Myocyte (in vitro differentiated cells): Measurements from ENCODE around the gene CDYL. TPM values are rescaled to one million over a fixed set of nuclear protein-coding genes. Genes with fewer than 3 reads are reported as not detected.
A peak's percentile ranks its signal among the peaks of the same experiment; 100 is the strongest.

Experiments
- DNase-seq: peaks from one replicate; pipeline ENCODE4 v3.0.0-alpha.2; 2012; ENCODE audit warnings: low read depth
- total RNA-seq: library from RNA; depleted of rRNA; stranded (reverse); fragments of >200 nt; gene quantifications from 2 replicates; pipeline ENCODE4 v1.2.3, GENCODE V29; 2014

The CDYL gene
- total RNA-seq, 1 donor from 2014 or later = 23.6 TPM

DNA sequence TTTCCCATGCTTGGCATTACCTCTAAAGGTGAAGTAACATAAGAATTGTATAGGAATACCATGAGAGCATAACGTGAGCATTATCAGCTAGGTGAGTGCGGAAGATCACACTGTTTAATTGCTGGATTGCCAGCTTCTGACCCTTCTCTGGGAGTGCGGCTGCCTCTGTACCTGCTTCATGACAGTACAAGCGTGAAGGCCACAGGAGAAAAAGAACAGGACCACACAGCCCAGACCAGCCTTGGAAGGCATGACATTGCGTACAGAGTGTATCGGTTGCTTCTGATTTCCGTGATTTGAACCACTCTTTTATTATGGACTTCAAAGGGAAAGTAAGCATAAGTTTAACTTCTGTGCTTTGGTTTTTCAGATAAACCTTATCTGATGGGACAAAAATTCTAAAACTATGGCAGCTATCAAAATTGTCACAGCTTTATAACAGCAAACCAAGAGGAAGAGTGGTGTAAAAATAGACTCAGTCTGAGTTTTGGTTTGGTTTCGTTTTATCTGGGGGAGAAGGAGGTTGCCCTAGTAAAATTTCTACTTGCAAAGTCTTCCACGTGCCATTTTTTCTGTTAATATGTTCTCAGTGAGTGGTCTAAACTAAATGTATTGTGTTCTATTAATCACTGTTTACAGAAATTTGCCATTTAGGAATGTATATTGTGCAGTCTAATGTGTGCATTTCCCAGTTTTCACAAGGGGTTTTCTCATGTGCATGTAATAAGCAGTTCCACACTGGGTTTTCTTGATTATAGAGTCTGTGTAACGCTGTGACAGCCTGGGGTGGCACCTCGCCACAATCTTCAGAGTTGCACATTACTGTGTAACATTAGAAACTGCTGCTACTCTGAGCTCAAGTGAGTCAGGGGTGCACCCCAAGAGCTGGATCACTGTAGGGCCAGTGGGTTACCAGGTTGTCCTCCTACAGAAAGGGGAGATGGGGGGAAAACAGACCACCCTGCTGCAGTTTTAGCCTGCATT, 130.4 kb downstream of the CDYL start:
- no peak for DNase-seq

DNA sequence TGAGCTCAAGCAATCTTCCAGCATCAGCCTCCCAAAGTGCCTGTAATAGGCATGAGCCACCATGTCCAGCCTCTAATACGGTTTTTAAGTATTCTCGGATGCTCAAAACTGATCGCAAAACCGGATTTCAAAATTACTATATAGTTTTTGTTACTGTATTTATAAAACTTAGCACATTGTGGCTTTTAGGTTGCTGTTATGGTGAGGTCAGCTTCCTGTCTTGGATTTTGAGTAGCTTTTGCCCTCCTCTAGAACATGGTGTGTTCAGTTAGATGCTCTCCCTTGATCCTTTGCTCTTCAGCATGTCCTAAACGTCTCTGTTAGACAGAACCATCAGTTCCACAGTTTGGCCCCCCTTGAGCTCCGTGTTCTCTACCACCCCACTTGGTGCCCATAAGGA, 131.4 kb downstream of the CDYL start:
- no peak for DNase-seq

DNA sequence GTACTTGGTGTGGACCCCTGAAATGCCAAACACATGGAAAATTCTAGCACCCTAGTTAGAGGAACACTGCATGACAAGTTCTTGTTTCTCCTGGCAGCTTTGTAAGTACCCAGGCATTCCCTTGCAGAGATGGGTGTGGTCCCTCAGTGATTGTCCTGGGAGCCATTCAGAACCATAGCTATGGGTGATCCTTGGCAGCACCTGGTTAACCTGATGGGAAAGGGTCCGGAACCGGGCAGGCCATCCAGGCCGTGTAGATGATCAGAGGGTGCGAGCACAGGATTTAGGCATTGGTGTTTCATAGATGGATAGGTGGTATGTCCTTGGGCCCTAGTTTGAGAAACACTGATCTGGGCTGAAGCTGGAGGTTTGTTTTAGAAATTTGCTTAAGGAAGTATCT, 131.9 kb downstream of the CDYL start:
- no peak for DNase-seq

DNA sequence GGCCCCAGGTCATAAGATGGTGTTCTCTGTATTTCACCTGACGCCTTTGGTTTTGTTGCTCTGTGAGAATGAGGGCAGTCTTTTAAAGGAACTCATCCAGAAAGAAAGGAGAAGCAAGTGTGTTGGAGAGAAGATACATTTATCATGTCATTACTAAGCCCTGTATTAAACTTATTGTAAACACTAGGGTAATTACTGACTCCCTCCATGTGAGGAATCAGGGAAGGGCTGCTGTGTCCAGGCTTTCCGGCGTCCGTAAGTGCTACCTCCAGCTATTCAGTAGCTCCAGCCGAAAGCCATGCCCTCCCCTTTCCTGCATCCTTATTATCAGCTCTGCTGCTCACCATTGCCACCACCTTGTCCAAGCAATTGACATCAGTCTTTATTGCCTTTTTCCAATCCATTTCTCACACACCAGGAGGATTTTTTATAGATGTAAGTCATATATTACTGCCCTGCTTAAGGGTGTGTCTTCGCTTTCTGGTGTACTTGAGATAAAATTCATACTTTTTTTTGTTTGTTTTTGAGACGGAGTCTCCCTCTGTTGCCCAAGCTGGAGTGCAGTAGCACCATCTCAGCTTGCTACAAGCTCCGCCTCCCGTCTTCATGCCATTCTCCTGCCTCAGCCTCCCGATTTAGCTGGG, 133.0 kb downstream of the CDYL start:
- no peak for DNase-seq

DNA sequence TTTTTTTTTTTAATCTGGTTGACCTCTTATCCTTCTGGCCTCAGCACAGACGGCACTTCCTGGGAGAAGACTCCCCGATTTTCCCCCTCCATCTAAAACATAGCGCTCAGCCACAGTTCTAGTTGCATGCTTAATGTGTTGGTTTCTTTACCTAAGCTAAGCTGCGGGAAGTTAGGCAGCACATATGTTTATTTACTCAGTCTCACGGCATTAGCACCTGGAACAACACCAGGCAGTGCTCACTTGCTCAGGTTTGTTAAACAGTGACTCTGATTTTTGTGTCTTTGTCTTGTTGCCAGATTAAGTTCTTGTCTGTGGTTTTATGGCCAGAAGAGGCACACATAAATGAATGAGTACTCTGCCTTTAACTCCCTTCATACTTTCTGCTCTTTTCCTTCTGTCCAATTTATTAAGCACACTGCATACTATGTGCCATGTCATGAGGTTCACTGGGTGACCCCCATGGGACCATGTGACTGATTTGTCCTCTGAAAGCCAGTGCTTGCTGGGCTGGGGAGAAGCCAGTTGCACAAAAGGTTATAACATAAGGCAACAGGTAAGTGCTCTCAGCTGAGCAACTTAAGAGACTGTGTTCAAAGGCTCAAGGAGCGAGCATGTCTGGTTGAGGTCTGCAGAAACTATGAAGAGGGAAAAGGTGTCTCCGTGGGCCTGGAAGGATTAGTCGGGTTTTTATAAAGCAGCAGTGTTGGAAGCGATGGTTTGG, 134.0 kb downstream of the CDYL start:
- no peak for DNase-seq

DNA sequence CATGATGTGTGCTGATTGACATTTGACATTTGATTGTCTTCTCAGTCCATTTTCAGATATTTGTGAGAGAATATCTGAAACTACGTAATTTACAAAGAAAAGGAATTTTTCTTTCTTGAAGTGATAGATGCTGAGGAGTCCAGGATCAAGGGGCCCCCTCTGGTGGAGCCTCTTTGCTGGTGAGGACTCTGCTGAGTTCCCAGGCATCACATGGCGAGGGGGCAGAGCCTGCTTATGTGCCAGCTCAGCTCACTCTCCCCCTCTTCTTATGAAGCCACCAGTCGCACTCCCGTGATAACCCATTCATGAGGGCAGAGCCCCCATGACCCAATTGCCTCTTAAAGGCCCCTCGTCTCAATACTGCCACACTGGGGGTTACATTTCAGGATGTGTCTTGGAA, 136.4 kb downstream of the CDYL start:
- no peak for DNase-seq

DNA sequence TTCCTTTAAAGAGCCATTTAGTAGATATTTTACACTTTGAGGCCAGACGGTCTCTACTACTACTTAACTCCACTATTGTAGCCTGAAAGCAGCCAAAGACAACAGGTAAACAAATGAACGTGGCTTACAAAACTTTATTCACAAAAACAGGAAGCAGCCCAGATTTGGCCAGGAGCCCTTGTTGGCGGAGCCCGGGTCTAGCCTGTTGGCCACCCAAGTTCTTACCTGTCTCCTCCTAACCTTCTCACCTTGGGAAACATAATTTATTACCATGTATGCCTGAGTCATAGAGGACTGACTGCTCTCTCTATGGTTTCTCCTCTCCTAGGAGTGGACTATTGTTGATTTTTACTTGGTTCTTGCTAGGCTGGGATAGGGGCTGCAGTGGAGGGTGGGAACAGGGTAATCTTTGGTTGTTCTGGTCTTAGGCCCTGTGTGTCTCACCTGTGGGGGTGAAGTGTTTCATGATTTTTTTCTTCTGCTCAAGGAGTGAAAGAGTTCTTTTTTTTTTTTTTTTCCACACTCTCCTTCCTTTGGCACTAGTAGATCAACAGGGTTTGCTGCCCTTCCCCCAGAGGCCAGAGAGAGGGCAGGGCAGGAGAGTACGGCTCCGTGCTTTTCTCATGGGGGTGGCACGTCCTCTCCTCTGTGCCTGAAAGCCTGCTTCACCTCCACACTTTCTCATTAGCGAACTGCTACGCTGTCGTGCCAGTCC, 137.7 kb downstream of the CDYL start:
- DNase-seq = no peak

DNA sequence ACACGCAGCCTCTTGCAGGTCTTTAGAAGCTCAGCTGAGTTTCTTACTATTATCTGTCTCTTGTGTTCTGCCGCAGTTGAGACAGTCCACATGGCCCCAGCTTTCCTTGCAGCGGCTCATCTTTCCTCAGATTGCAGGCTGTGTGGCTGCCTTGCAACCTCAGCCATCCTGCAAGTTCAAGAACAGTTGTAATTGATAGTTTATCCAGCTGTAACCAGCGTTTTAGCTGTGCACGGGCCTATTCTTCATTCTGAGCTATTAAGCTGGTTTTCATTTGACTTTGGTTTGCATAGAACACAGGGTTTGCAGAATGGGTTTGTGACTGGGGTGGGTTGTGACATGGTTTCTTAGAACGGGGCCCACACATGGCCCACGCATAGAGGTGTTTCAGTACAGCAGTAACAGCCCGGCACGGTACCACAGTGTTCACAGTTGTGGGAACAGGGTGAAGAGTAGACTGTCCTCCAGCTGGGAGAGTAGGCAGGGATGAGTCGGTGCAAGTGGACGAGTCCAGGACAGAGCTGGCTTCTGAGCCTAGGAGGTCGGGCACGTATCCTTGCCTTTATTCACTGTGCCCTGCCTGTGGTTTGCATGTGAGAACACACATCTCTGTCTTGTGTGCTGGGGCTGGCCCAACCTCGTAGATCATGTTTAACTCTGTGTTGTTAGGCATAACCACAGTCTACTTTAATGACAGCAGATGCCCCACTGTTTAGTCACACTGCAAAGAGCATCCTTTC, 138.4 kb downstream of the CDYL start:
- peak; percentile 75 for DNase-seq

DNA sequence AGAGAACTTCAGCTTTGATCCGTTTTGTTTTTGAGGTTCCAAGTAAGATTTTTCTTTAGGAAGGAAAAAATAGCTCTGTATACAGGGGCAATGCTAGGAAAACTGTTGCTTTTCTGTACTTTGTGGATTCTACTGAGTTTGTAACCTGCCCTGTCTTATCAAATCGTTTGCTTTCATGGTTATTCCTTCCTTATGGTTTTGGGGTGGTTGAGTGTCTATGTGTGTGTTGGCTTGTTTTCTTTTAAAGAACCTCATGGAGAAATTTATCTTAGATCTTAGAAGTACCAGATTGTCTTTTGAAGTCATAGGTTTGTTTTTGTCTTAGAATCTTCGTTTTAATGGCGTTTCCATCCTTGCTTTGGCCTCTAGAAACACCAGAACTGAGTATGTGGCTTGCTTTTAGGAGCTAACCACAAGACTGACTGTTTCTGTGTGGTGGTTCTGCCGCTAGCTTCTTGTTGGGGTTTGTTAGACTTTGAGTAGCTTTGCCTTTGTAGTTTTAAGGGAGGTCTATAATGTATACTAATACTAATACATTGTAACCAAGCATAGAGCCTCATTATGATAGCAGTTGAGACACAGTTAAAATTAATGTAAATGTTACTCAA, 140.9 kb downstream of the CDYL start:
- no peak for DNase-seq

DNA sequence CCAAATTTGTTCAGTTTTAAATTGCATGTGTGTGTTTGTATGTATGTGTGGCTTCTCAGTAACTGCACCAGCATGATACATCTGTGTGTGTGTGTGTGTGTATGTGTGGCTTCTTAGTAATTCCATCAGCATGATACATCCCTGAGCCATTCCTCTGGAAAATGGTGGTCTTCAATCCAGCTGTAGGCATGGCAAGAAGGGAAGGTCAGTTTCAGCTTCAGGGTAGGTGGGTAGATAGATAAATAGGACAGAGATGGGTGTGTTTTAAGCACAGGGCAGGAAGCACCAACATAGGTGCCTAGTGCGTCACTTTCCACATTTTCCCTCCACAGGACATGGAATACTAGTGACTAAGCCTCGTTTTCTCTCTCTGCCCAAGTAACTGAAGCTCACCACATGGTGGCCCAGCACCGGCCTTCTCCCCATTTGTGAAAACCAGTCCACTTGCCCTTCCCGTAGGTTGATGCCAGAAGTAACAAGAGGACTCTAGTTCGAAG, 144.8 kb downstream of the CDYL start:
- no peak for DNase-seq

DNA sequence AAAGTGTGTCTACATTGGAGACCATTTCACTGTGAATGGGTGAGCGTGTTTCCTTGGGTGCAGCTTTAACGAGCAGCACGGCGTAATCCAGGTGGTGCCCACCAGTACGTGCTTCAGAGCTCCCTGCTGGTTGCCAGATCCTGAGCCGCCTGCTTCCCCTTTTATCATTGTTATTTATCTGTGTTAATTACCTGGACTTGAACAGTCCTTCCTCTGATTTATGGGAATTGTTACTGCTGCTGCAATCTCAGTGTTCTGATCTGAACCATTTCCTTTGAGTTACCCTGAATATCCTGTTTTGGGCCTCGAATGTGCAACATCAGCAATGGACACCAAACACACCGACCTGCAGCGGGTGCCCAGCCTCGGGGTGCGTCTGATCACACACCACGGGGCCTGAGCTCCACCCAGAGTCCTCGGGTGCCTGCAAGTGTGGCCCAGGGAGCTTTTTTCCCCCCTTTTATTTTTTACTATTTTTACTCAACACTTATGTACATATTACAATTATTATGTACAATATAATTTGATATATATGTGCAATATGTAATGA, 146.4 kb downstream of the CDYL start:
- DNase-seq = no peak

DNA sequence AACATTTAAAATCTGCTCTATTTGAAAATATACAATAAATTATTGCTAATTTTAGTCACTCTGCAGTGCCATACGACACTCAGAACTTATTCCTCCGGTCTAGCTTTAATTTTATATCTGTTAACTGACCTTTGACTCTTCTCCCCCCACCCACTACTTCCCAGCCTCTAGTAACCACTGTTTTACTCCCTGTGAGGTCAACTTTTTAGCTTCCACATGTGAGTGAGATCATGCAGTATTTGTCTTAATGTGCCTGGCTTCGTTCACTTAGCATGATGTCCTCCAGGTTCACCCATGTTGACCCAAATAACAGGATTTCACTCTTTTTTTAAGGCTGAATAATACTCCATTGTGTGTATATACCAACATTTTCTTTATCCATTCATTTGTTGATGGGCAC, 146.9 kb downstream of the CDYL start:
- DNase-seq = no peak

DNA sequence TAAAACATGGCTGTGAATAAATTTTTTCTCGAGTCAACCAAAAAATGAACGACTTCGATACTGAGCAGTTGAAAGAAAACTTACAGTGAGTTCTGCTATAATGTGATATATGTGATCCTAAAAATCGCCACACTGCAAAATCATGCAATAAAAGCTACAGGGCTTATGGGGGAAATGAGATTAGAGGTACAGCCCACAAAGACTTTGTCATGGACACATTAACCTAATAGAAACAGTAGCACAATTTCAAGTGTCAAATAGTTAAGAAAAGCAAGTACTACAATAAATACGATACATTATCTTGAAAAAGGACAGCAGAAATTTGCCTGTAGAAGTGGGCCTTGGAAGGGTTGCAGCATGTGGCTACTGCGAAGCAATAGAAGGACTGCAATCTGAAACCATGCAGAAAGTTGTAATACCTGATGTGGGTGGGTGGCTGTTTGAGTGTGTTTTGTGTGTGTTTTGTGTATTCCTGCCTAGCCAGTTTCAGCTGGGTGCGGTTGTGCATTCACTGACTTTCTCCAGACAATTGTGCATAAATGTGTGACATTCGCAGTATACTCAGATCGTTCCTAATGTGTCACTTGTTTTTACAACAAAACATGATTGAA, 148.6 kb downstream of the CDYL start:
- DNase-seq = no peak

DNA sequence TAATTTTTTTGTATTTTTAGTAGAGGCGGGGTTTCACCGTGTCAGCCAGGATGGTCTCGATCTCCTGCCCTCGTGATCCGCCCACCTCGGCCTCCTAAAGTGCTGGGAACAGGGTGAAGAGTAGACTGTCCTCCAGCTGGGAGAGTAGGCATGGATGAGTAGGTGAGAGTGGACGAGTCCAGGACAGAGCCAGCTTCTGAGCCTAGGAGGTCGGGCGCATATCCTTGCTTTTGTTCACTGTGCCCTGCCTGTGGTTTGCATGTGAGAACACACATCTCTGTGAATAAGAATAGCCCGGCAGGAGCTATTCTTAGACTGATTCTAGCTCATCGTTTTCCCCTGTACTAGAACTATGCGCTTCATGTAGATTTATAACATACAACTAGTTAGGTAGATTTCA, 149.4 kb downstream of the CDYL start:
- DNase-seq = peak; percentile 55

DNA sequence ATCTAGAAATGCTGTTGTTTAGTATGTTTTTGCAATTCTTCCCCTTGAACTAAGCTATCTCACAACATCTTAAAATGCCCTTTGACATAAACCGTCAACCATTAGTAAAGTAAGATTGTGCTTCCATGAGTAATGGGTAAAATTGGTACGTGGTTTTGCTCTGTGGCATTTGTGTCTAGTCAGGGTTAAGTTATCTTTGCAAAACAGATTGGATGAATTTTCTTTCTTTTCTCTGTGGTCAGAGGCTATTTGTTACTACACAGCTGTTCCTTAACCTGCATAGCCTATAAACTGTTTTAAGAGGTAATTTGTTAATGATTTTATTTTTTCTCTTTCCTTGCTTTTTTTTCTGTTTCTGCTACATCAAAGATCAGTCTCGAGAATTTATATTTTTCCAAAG, 152.2 kb downstream of the CDYL start:
- peak; percentile 87 for DNase-seq

DNA sequence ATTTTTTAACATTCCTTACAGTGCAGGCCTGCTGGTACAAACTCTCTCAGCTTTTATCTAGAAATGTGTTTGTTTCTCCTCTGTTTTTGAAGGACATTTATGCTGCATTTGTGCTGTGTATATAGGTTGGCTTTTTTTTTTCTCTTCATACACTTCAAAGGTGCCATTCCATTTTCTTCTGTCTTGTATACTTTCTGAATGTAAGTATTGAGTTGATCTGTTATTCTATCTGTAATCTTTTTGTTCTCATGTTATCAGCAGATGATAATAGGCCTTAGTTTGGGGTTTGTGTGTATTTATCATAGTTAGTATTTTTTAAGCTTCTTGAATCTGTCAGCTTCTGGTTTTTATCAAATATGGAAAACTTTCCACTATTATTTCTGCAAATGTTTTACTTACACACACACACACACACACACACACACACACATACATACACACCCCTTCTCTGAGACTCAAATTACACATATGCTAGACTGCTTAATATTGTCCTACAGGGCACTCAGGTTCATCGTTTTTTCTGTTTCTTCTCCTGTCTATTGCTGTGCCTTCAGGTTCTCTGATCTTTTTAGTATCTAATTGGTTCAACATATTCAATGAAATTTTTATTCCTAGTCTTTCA, 153.0 kb downstream of the CDYL start:
- no peak for DNase-seq

DNA sequence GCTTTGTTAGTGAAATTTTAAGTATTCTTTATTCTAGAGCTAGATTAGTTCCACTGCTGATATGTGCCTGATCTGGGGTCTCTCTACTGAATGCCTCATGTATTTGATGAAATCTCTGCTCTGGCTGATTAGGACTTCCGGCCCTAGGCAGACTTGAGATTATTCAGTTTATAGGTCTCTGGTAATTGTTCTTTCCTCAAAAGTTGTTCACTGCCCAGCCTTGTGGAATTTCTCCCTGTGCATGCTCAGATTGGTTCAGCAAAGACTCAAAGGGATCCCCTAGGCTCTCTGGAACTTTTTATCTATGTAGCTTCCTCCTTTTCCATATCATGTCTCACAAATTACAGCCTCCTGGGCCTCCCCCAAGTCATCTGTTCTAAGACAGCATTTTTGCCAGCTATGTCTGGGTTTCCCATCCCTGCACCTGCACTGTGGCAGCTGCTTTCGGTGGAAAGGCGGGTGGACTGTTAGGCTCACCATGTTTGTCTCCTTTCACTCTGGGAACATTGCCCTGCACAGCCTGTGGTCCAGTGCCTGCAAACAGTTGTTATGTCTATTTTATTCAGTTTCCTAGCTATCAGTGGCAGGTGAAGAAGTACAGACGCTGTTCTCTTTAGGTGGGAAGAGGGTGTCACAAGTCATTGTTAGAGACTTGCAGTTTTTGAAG, 154.0 kb downstream of the CDYL start:
- DNase-seq = peak; percentile 87

DNA sequence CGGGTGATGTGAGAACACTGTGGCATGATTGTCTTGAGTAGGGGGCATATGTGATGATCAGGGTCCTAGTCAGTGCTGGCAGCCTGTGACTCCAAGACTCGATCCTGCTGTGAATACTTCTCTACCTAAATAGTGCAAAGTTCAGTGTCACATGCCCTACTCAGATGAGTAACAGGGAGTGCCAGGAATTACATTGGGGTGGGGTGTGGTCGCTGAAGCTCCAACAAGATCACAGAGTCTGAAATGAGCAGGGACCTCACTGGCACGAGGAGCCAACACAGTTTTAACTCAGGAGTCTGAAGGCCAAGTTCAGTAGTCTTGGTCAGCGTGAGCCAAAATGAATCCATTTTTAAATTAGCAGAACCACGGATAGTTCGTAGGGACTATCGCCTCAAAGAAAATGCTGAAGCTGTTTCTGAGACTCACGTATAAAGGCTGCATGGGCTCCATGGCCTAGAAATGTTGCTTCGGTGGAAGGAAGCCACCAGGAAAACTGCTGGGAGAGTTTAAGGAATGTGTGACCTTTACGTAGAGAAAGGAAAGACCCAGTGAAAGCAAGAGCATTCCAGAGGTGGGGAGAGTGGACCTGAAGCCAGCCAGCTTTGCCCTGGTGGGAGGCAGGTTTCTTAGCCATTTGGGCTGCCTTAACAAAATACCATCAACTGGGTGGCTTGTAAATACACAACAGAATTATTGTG, 155.5 kb downstream of the CDYL start:
- DNase-seq = no peak
